Jurkat, Clone E6-1 (cell line): ENCODE data around the gene PLG.
"Not testable (repeated sequence)": the region's sequence is repeated elsewhere in the genome, so short reads cannot be mapped to it uniquely, and the experiment has no call there.

Experiments used
- DNase-seq: peaks from one replicate; pipeline ENCODE4 v3.0.0-alpha.2; 2011; ENCODE audit warnings: low read depth, low spot score
- H3K4me3 ChIP-seq: 2 replicates; pipeline ENCODE4 v1.5.1; 2011; ENCODE audit warnings: mild to moderate bottlenecking, low read length, control low read depth, moderate library complexity

Gene PLG

GRCh38 chr6:160766657-160766988, 64.6 kb downstream of the PLG start:
- no peak for DNase-seq
- H3K4me3 ChIP-seq, result no peak overlapping the region

- no peak overlapping the region for H3K4me3 ChIP-seq
- no peak for DNase-seq
These were observed 65.1 kb downstream of the PLG start for GRCh38 chr6:160766989-160767646.

GRCh38 chr6:160767647-160768019, 65.6 kb downstream of the PLG start:
- no peak overlapping the region for H3K4me3 ChIP-seq
- DNase-seq, result no peak

GRCh38 chr6:160768101-160768500, 66.1 kb downstream of the PLG start:
- no peak overlapping the region for H3K4me3 ChIP-seq
- DNase-seq, result no peak

DNA sequence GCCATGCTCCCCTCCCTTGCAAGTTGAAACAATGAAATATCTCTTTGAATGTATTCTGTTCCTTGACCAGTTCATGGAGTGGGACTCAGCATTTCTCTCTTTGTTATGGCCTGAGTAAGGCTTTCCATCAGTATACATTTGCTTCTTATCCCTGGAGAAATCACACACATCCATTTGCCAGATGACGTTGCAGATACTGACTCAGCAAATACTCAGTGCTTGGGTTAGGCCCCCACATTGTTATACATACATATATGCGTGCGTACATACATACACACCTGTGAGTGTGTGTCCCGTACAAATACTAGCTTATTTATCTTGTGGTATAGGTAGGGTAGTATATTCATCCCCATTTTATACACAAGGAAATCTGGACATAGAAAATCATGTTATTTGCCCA, 72.4 kb downstream of the PLG start:
- no peak for DNase-seq
- no peak overlapping the region for H3K4me3 ChIP-seq

DNA sequence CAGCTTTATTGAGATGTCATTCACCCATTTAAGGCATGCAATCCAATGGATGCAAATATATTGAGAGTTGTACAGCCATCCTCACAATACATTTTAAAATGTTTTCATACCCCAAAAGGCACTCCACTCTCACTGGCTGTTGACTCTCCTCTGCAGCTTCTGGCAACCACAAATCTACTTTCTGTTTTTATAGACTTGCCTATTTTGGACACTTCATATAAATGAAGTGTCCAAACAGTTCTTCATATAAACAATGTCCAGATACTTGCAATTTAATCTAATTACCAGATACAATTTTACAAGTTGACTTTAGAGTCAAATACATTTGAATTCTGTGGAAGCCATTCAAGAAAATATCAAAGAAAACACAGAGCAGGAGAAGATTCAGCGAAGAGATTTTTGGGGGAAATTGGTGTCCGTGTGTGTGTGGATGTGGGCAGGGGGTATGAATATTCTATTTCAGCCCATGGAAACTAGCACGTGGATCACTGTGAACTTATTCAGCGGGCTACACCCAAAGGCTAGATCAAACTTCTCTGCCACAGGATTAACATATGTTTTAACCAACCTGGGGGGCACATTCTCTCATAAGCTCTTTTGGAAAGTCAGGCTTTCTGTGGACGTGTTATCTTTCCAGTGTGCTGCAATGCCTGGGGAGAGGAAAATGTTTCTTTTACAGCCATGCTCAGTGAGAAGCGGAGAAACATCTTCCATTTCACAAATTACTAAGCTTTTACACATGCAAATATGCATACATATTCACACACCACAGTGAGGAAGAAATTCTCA, 73.9 kb downstream of the PLG start:
- no peak overlapping the region for H3K4me3 ChIP-seq
- DNase-seq, result no peak

GRCh38 chr6:160779095-160779494, 77.1 kb downstream of the PLG start:
- not testable (repeated sequence) for DNase-seq, H3K4me3 ChIP-seq

DNA sequence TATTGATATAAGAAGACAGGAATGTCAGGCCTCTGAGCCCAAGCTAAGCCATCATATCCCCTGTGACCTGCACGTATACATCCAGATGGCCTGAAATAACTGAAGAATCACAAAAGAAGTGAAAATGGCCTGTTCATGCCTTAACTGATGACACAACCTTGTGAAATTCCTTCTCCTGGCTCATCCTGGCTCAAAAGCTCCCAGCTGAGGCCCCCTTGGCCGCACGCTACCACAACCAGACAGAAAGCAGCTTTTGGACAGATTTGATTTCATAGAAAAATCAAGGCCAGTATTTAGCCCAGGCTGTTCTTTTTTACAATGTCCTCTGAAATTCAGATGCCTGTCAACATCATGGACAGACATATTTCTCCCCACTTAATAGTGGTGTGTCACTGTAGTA, 78.6 kb downstream of the PLG start:
- not testable (repeated sequence) for DNase-seq

GRCh38 chr6:160781298-160781697, 79.3 kb downstream of the PLG start:
- DNase-seq, result no peak
- no peak overlapping the region for H3K4me3 ChIP-seq

More for the DNA sequence above, 78.6 kb downstream of the PLG start:
- not testable (repeated sequence) for H3K4me3 ChIP-seq

DNA sequence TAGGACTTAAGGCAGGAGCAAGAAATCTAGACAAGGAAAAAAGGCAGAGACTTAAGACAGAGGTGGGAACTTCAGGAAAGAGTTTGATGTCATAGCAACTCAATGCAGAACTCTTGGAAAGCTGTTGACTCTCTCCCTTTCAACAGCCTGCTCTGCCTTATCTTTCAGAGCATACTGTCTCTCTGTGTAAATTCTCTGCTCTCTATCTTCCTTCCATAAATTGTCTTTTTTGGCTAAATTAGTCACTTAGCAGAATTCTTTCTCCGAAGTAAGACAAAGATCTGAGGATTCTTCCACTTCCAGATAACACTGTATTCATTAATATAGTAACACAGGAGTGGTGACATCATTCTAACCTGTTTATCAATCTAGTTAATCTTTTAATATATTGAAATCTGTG, 80.2 kb downstream of the PLG start:
- H3K4me3 ChIP-seq, result no peak overlapping the region
- DNase-seq, result no peak

GRCh38 chr6:160783741-160784140, 81.7 kb downstream of the PLG start:
- DNase-seq, result no peak
- no peak overlapping the region for H3K4me3 ChIP-seq

GRCh38 chr6:160788126-160788525, 86.1 kb downstream of the PLG start:
- not testable (repeated sequence) for H3K4me3 ChIP-seq, DNase-seq

- no peak overlapping the region for H3K4me3 ChIP-seq
- DNase-seq, result no peak
These were observed 86.8 kb downstream of the PLG start for GRCh38 chr6:160788806-160789205.

GRCh38 chr6:160789263-160790027, 87.4 kb downstream of the PLG start:
- no peak overlapping the region for H3K4me3 ChIP-seq
- no peak for DNase-seq

- peak; percentile 16 for DNase-seq
These were observed 88.2 kb downstream of the PLG start for GRCh38 chr6:160790028-160790792.

DNA sequence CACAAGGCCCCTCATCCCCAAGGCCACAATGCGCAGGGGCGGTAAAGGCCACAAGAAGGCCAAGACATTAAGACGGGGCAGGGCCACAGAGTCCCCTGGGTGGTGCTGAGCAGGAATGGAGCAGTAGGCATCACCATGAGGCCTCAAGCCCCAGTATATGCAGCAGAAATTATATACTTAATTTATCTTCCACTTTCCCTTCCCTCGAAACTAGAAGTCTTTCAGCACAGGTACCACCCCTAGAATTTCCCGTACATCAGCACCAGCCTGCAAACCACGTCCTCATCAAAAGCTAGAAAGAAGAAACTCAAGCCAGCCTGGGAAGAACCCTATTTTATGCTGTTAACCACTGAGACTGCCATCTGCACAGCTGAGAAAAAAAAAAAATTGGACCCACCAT, 89.4 kb downstream of the PLG start:
- no peak overlapping the region for H3K4me3 ChIP-seq
- DNase-seq, result no peak

More at GRCh38 chr6:160790028-160790792, 88.2 kb downstream of the PLG start:
- no peak overlapping the region for H3K4me3 ChIP-seq

DNA sequence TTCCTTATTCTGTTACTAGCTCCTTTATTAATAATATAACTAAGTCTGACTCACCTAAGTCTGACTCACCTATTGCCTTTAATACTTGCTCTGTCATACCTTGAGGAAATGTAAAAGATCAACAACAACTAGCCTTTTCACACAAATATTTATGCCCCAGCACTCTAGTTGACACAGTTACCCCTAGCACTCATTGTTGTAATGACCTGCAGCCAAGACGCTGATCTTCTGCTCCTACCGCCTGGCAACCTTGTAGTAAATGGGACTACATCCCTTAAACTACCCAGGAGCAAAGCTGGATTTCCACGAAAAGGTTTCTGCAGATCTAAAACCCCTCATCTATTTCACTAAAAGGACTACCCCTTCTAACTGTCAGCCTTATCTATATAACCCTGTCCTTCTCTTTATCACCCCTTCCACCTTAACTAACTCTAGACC, 90.0 kb downstream of the PLG start:
- DNase-seq, result no peak
- H3K4me3 ChIP-seq, result no peak overlapping the region

- no peak overlapping the region for H3K4me3 ChIP-seq
- no peak for DNase-seq
These were observed 90.7 kb downstream of the PLG start for GRCh38 chr6:160792708-160793107.

- no peak for DNase-seq
- no peak overlapping the region for H3K4me3 ChIP-seq
These were observed 91.6 kb downstream of the PLG start for GRCh38 chr6:160793652-160794051.
